GM12878 (cell line): ENCODE data around the gene ALB. TPM values are rescaled to one million over a fixed set of nuclear protein-coding genes. Genes with fewer than 3 reads are reported as not detected.

Experiments
- ATAC-seq: fragments of 200-7000 bp; cut with Tn5 transposase; 3 replicates; pipeline ENCODE4 v1.9.1; 2020; ENCODE audit warnings: mild to moderate bottlenecking, moderate library complexity
- BruUV-seq: library from RNA; stranded (reverse); fragments of 400-500 nt; replicated peaks from 2 replicates; lab custom pipeline; 2021; lab: Mats Ljungman, UMichigan
- CTCF ChIA-PET: fragments of 300-600 bp; sonication (Branson Sonifier 250); formaldehyde crosslinking; extraction: SDS; loops from one replicate; lab custom pipeline; 2021; ENCODE audit warnings: inconsistent platforms; lab: Yijun Ruan, JAX
- POLR2A ChIA-PET: fragments of 350-600 bp; formaldehyde crosslinking; extraction: SDS; loops from one replicate; lab custom pipeline; 2021; ENCODE audit warnings: inconsistent platforms; lab: Charles Lee
- RAD21 ChIA-PET: fragments of 300-600 bp; sonication (Branson Sonifier 250); formaldehyde crosslinking; loops from one replicate; lab custom pipeline; 2023; ENCODE audit warnings: antibody characterized with exemption; ENCODE audit not compliant: unreplicated experiment; lab: Charles Lee
- SMC1A ChIA-PET: fragments of 300-600 bp; sonication (Branson Sonifier 250); formaldehyde crosslinking; loops from one replicate; lab custom pipeline; 2023; ENCODE audit not compliant: unreplicated experiment, uncharacterized antibody; lab: Charles Lee
- DNase-seq: peaks from one replicate; pipeline ENCODE4 v3.0.0-alpha.2; 2011; ENCODE audit warnings: low read depth, low spot score
- FAIRE-seq: peaks from 3 replicates; lab custom pipeline; 2011; peaks lifted over from hg19 to GRCh38; lab: Jason Lieb, UNC
- H2AFZ ChIP-seq: 2 replicates; pipeline ENCODE4 v1.6.0; 2011; ENCODE audit warnings: low read depth, low read length, control low read depth; ENCODE audit not compliant: control insufficient read depth
- H3K27ac ChIP-seq: 2 replicates; pipeline ENCODE4 v1.5.1; 2011; ENCODE audit warnings: control low read depth; ENCODE audit not compliant: control insufficient read depth, insufficient read depth
- H3K27me3 ChIP-seq, 2 experiments: replicated peaks in 1 of 2; 2 replicates each; pipeline versions ENCODE4 v1.6.0 to v1.6.1; 2011; ENCODE audit warnings: low read length in 1 of 2; ENCODE audit not compliant: control insufficient read depth in 2 of 2, insufficient read depth in 2 of 2
- H3K36me3 ChIP-seq, 2 experiments: 2 replicates each; pipeline ENCODE4 v1.5.1; 2011; ENCODE audit warnings: low read length in 1 of 2; ENCODE audit not compliant: control insufficient read depth in 2 of 2, insufficient read depth in 2 of 2
- H3K4me1 ChIP-seq: 2 replicates; pipeline ENCODE4 v1.6.1; 2011; ENCODE audit warnings: mild to moderate bottlenecking, low read length, moderate library complexity, mixed read lengths; ENCODE audit not compliant: control insufficient read depth, insufficient read depth
- H3K4me2 ChIP-seq: 2 replicates; pipeline ENCODE4 v1.6.0; 2011; ENCODE audit warnings: control low read depth; ENCODE audit not compliant: control insufficient read depth, insufficient read depth
- H3K4me3 ChIP-seq: fragments of 200-600 bp; sonication (generic); 2 replicates; pipeline ENCODE4 v1.5.1; 2016
- H3K79me2 ChIP-seq: 2 replicates; pipeline ENCODE4 v1.6.0; 2011; ENCODE audit warnings: low read length; ENCODE audit not compliant: control insufficient read depth, insufficient read depth
- H3K9ac ChIP-seq: 2 replicates; pipeline ENCODE4 v1.8.0; 2011; ENCODE audit warnings: low read length, control low read depth, mixed read lengths; ENCODE audit not compliant: control insufficient read depth, insufficient read depth
- H3K9me3 ChIP-seq: replicated peaks from 3 replicates; pipeline ENCODE4 v1.5.1; 2011; ENCODE audit warnings: mild to moderate bottlenecking, low read length; ENCODE audit not compliant: control insufficient read depth, insufficient read depth
- H4K20me1 ChIP-seq: 2 replicates; pipeline ENCODE4 v1.6.0; 2011; ENCODE audit not compliant: control insufficient read depth, insufficient read depth
- ASH2L ChIP-seq: fragments of 300-600, 200-600 bp; sonication (generic); IDR thresholded peaks from 2 replicates; pipeline ENCODE4 v1.6.1; 2017; ENCODE audit warnings: low read depth, mild to moderate bottlenecking, borderline replicate concordance
- BMI1 ChIP-seq: fragments of 450-650 bp; IDR thresholded peaks from 2 replicates; pipeline ENCODE4 v1.6.1; 2016; ENCODE audit warnings: mild to moderate bottlenecking, moderate library complexity, borderline replicate concordance
- E2F4 ChIP-seq: IDR thresholded peaks from 2 replicates; pipeline ENCODE4 v1.6.1; 2012; ENCODE audit warnings: low read depth, low read length, improper control_type of control experiment
- GATAD2B ChIP-seq: fragments of 450-650 bp; conservative IDR thresholded peaks from 2 replicates; pipeline ENCODE4 v1.6.1; 2017; ENCODE audit warnings: low read depth, mild to moderate bottlenecking, moderate library complexity
- KLF5 ChIP-seq: fragments of 450-650 bp; IDR thresholded peaks from 2 replicates; pipeline ENCODE4 v1.6.1; 2014; ENCODE audit warnings: mild to moderate bottlenecking; ENCODE audit not compliant: partially characterized antibody
- RB1 ChIP-seq: fragments of 450-650 bp; formaldehyde crosslinking; IDR thresholded peaks from 2 replicates; pipeline ENCODE4 v1.6.1; 2017; ENCODE audit warnings: mild to moderate bottlenecking, borderline replicate concordance
- REST ChIP-seq: IDR thresholded peaks from 2 replicates; pipeline ENCODE4 v1.6.1; 2012; ENCODE audit warnings: mild to moderate bottlenecking, low read depth, low read length
- SMARCA5 ChIP-seq: fragments of 450-650 bp; IDR thresholded peaks from 2 replicates; pipeline ENCODE4 v1.6.1; 2017; ENCODE audit warnings: mild to moderate bottlenecking
- SMC3 ChIP-seq: IDR thresholded peaks from 2 replicates; pipeline ENCODE4 v1.6.1; 2011; ENCODE audit warnings: low read length, improper control_type of control experiment, borderline replicate concordance
- STAT3 ChIP-seq: IDR thresholded peaks from 2 replicates; pipeline ENCODE4 v1.6.1; 2011; ENCODE audit warnings: low read depth, low read length, improper control_type of control experiment
- TCF12 ChIP-seq: IDR thresholded peaks from 2 replicates; pipeline ENCODE4 v1.6.1; 2011; ENCODE audit warnings: low read depth, mild to moderate bottlenecking, low read length
- USF2 ChIP-seq: IDR thresholded peaks from 2 replicates; pipeline ENCODE4 v1.6.1; 2011; ENCODE audit warnings: low read depth, low read length, improper control_type of control experiment, borderline replicate concordance
- WGBS: methylation state at CpG from one replicate; pipeline ENCODE4 v1.1.6; 2016; ENCODE audit warnings: low lambda C conversion rate; ENCODE audit not compliant: insufficient replicate concordance, insufficient coverage; ENCODE audit errors: missing lambda C conversion rate; 5-methylcytosine and 5-hydroxymethylcytosine counted together
- in situ Hi-C: fragments of 300-500 bp; cut with MboI; formaldehyde crosslinking; loops from 9 replicates; pipeline ENCODE4 v1.14.3; 2018; ENCODE audit warnings: mixed read lengths
- intact Hi-C: fragments of 100-400 bp; cut with micrococcal nuclease; formaldehyde crosslinking; loops from one replicate; pipeline ENCODE4 v1.14.2; 2022; ENCODE audit not compliant: unreplicated experiment
- polyA plus RNA-seq, 11 experiments: library from polyadenylated mRNA; depleted of rRNA in 4 of 11; unstranded in 6 of 11; stranded (reverse) in 5 of 11; fragments of >200 nt; fragmentation: Nextera tagmentation in 4 of 11; fragmentation: Illumina TruSeq in 1 of 11; extraction: Ambion mirVana in 4 of 11; extraction: Trizol in 1 of 11; gene quantifications; 1 replicate in 1 of 11; 2 replicates in 10 of 11; pipeline versions ENCODE4 v1.2.1 to v1.2.3, GENCODE V29; 2011 to 2016; ENCODE audit warnings: inconsistent platforms in 2 of 11, missing spikeins in 2 of 11, low read depth in 1 of 11
- total RNA-seq, 4 experiments: library from RNA; depleted of rRNA in 3 of 4; stranded (reverse); fragments of >200 nt in 3 of 4; fragmentation: Illumina TruSeq in 1 of 4; extraction: Trizol in 1 of 4; gene quantifications; 2 replicates each; pipeline versions ENCODE4 v1.2.1 to v1.2.3, GENCODE V29; 2013 to 2021

ALB gene
- total and polyA plus RNA-seq, 10 of the 15 experiments (the other 5 are each of a cell fraction or from before 2014, with no cell fraction given), result 0.05 to 29.0 TPM; not detected in 8

GRCh38 chr4:73408181-73408867, 4.2 kb downstream of the ALB start:
- no peak for FAIRE-seq
- POLR2A ChIA-PET, result no interaction called here
- in situ Hi-C loops, result no loop called here
- RAD21 ChIA-PET, result no interaction called here
- H4K20me1 ChIP-seq, result no peaks in the 10 kb centered on the region
- H3K36me3 ChIP-seq, result no peaks in the 10 kb centered on the region
- no peaks in the 10 kb centered on the region for H3K9me3 ChIP-seq
- SMC1A ChIA-PET, result no interaction called here
- no peak overlapping the region for H3K9ac ChIP-seq
- H3K27ac ChIP-seq, result no peak overlapping the region
- DNase-seq, result no peak
- H3K27me3 ChIP-seq, result peaks cover 0 to 3% of the 10 kb centered on the region in 2 experiments; a peak in 1 of 4 replicates
- H3K79me2 ChIP-seq, result no peaks in the 10 kb centered on the region
- CTCF ChIA-PET, result no interaction called here
- no peak overlapping the region for H3K4me3 ChIP-seq
- H2AFZ ChIP-seq, result no peak overlapping the region
- no peak for ATAC-seq
- BruUV-seq, result no TSS peak
- no peak overlapping the region for H3K4me2 ChIP-seq
- 6% methylated on average over 4 of the region's 4 CpGs for WGBS
- H3K4me1 ChIP-seq, result no peaks in the 10 kb centered on the region
- intact Hi-C loops, result no loop called here
- TF ChIP-seq REST, result no peak
- TF ChIP-seq SMARCA5, result no peak
- no peak for TF ChIP-seq SMC3
- no peak for TF ChIP-seq BMI1
- no peak for TF ChIP-seq ASH2L
- no peak for TF ChIP-seq GATAD2B
- TF ChIP-seq KLF5, result no peak
- no peak for TF ChIP-seq STAT3
- no peak for TF ChIP-seq E2F4
- no peak for TF ChIP-seq USF2
- TF ChIP-seq RB1, result no peak
- TF ChIP-seq TCF12, result no peak
